ENCODE measurements around the gene PRXL2B.

The PRXL2B gene

DNA sequence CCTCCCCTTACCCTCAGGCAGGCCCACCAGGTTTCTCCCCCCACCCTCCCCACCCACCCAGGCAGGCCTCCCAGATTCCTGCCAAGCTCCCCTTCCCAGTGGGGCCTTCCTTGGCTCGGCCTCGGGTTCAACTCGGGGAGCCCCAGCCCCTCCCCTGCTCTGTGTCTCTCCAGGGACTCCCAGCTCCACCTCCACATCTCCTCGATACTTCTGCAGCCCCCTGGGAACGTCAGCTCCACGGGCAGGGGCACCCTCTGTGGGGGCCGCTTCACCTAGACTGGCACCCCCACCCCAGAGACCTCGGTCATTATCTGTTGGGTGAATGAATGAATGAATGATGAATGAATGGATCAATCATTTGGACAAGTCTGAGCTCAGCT, 45.5 kb downstream of the PRXL2B start:
- H3K36me3 ChIP-seq (replicated peaks): no peaks in the 10 kb centered on the region
- DNase-seq: no peak
- no peak overlapping the region for H3K27ac ChIP-seq
- in situ Hi-C loops (cut with HindIII; ENCODE audit: low pct_ligation_motif_present, low sequenced_read_pairs): no loop called here
- peaks cover 22% of the 10 kb centered on the region for H3K27me3 ChIP-seq (replicated peaks)
- TF ChIP-seq, protein P1, sequence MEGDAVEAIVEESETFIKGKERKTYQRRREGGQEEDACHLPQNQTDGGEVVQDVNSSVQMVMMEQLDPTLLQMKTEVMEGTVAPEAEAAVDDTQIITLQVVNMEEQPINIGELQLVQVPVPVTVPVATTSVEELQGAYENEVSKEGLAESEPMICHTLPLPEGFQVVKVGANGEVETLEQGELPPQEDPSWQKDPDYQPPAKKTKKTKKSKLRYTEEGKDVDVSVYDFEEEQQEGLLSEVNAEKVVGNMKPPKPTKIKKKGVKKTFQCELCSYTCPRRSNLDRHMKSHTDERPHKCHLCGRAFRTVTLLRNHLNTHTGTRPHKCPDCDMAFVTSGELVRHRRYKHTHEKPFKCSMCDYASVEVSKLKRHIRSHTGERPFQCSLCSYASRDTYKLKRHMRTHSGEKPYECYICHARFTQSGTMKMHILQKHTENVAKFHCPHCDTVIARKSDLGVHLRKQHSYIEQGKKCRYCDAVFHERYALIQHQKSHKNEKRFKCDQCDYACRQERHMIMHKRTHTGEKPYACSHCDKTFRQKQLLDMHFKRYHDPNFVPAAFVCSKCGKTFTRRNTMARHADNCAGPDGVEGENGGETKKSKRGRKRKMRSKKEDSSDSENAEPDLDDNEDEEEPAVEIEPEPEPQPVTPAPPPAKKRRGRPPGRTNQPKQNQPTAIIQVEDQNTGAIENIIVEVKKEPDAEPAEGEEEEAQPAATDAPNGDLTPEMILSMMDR (IDR thresholded peaks at IDR 0.05; ENCODE audit: low read depth, low read length, missing control alignments): no peak
- no peak overlapping the region for H3K4me3 ChIP-seq (ENCODE audit: low read depth, low read length)

DNA sequence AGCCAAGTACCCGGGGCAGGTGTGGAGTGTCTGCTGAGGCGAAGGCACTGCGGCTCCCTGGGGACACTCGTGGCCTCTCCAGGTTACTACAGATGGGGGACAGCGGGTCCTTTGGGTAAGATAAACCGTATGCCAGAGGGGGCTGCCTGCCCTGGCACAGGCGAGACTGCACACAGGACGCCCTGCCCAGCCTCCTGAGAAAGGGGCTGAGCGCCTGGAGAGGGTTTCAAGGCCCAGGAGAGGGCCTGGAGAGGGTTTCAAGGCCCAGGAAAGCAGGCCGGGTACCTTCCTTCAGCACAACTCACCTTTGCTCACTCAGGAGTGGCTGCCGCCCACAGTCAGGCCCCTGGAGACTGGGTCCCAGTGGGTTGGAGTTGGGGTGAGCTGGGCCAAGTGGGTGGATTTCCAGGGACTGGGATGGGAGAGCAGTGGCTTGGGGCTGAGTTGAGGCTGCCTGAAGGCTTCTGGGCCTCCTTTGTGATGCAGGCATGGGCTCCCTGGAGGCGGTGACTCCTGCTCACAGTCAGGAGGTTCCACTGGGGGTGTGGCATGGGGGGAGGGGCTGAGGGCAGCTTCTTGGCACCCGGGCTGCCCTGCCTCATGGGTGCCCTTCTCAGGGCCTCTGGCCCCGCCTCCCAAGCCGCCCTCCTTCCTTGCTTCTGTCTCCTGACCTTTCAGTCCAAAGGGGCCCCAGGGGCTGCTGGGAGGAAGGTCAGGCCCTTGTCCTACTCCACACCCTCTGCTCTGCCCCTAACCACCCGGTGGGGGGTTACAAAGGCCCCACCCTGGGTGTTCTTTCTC, 46.2 kb downstream of the PRXL2B start, which contains the start of gene MMEL1:
TSS of gene MMEL1 (minus strand) at position 456 of the 801 bp plus-strand sequence. CDS start 3,532 bp downstream, outside the sequence.
- Histone ChIP-seq H3K27ac (no peak within 1 kb of the TSS), H3K36me3 (replicated peaks) (no peaks in the 10 kb centered on the region), H3K4me3 (ENCODE audit: low read depth, low read length) (no peak within 1 kb of the TSS), H3K27me3 (replicated peaks) (peaks cover 16% of the 10 kb centered on the region)
- in situ Hi-C loops (cut with HindIII; ENCODE audit: low pct_ligation_motif_present, low sequenced_read_pairs): no loop called here
- TF ChIP-seq, protein P1 (IDR thresholded peaks at IDR 0.05; ENCODE audit: low read depth, low read length, missing control alignments): no peak
- DNase-seq: no peak

DNA sequence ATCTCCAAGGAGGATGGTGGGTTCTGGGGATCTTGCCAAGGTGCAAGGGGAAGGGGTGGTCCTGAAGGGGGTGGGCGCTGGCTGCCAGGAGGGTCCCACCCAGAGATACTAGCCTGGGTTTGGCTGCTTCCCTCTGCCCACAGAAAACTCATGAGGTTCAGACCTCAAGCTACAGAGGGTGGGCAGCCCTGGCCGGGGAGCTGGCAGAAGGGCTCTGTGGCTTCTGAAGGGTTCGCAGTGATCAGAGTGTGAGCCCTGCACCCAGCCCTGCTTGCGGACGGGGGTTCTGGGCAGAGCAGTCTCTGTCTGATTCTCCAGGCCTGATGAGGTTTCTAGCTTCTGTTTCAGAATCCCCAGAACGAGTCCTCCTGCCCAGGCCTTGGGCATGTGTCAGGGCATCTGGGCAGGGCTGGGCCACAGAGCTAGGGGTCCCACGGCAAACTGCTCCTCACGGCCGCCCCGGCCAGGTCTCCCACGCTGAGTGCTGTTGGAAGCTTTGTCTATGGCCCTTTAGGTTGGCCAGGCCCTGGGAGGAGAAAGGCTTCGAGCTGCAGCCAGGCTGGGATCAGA, 46.9 kb downstream of the PRXL2B start:
- no peaks in the 10 kb centered on the region for H3K36me3 ChIP-seq (replicated peaks)
- peaks cover 10% of the 10 kb centered on the region for H3K27me3 ChIP-seq (replicated peaks)
- DNase-seq: no peak
- in situ Hi-C loops (cut with HindIII; ENCODE audit: low pct_ligation_motif_present, low sequenced_read_pairs): no loop called here
- TF ChIP-seq, protein P1 (IDR thresholded peaks at IDR 0.05; ENCODE audit: low read depth, low read length, missing control alignments): no peak
- no peak overlapping the region for H3K4me3 ChIP-seq (ENCODE audit: low read depth, low read length)
- H3K27ac ChIP-seq: no peak overlapping the region

DNA sequence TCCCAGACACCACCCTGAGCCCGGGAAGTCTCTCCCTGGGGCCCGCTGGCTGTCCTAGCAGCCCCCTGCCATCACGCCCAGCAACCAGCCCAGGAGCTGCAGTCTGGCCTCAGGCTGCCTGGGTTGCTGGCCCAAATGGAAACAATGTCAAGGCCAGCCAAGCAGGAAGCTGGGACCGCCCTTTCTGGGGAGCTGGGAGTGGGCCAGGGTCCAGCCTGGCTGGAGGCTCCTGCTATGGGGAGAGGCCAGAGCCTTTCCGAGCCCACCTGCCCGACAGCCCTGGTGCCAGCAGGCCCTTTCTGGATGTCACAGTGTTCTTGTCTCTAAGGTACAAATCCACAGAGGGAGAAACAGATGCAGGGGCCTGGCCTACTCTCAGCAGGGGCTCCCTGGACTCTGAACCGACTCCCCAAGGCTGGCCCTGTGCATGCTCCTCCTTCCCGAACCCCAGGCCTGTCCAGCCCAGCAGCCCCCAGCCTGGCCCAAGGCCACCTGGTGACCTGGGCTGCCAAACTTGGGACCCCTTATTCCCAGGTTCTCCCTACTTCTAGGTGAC, 47.4 kb downstream of the PRXL2B start:
- DNase-seq: no peak
- in situ Hi-C loops (cut with HindIII; ENCODE audit: low pct_ligation_motif_present, low sequenced_read_pairs): no loop called here
- TF ChIP-seq, protein P1 (IDR thresholded peaks at IDR 0.05; ENCODE audit: low read depth, low read length, missing control alignments): no peak
- peaks cover 9% of the 10 kb centered on the region for H3K27me3 ChIP-seq (replicated peaks)
- H3K36me3 ChIP-seq (replicated peaks): no peaks in the 10 kb centered on the region
- H3K27ac ChIP-seq: no peak overlapping the region
- H3K4me3 ChIP-seq (ENCODE audit: low read depth, low read length): no peak overlapping the region

DNA sequence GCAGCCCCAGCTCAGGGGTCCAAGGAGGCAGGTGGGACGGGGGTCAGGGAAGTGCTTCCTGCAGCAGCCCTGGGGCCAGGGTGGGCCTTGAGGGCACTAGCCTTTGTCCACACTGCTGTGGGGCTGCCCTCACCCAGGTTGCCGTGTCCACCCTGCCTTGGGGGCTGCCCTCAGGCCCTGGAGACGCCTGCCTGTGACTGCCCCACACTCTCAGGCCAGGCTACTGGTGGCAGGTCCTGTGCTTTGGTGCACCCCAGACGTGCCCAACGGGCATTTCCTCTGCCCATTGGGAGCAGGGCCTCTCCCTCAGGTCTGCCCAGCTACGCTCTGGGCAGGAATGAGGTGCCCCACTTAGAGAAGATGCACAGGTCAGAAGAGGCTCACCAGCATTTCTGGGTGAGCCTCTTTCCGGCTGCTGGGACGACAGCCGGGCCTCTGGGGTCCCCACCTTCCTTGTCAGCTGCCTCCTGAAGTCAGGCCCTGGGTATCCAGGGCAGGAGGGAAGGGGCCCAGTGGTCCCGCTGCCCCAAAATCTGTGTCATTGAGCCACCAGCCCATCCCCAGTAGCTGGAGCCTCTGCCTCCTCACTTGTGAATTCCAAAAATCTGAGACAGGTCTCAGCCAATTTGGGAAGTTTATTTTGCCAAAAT, 48.9 kb downstream of the PRXL2B start:
- H3K27ac ChIP-seq: no peak overlapping the region
- H3K36me3 ChIP-seq (replicated peaks): no peaks in the 10 kb centered on the region
- no peak overlapping the region for H3K4me3 ChIP-seq (ENCODE audit: low read depth, low read length)
- in situ Hi-C loops (cut with HindIII; ENCODE audit: low pct_ligation_motif_present, low sequenced_read_pairs): no loop called here
- TF ChIP-seq, protein P1 (IDR thresholded peaks at IDR 0.05; ENCODE audit: low read depth, low read length, missing control alignments): no peak
- no peaks in the 10 kb centered on the region for H3K27me3 ChIP-seq (replicated peaks)
- no peak for DNase-seq
